D341Med (cell line): ENCODE data around the gene ASIC2.

Experiments used
- DNase-seq: peaks from one replicate; pipeline ENCODE4 v3.0.0; 2012; ENCODE audit warnings: low spot score

The ASIC2 gene

DNA sequence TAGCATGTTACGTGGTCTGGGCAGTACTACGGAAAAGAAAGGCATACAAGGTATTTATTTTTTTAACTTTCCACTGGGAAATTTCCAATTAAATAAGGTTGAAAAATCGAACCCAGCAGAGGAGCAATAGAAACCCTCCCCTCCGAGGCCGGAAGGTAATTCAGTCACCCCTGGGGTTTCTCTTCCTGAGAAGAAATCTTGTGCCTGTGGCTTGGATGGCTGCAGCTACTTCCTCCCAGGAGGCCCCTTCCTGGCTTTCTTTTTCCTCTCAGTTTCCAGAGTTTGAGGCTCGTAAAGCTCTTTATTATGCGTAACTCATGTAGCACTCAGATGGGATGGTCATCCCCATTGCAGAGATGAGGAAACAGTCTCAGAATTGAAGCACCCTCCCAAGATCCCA, 140.3 kb downstream of the ASIC2 start:
- no peak for DNase-seq

DNA sequence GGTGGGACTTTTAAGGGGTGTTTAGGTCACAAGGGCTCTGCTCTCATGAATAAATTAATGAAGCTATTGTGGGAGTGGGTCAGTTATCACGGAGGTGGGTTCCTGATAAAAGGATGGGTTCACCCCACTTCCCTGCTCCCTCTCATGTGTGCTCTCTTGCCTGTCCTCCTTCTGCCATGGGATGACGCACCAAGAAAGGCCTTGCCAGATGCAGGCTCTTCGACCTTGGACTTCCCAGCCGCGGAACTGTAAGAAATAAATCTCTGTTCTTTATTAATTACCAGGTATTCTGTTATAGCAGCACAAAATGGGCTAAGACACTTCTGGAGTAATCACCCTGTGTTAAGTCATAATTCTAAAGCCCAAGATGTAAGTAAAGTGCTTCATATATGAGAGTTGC, 141.5 kb downstream of the ASIC2 start:
- no peak for DNase-seq

DNA sequence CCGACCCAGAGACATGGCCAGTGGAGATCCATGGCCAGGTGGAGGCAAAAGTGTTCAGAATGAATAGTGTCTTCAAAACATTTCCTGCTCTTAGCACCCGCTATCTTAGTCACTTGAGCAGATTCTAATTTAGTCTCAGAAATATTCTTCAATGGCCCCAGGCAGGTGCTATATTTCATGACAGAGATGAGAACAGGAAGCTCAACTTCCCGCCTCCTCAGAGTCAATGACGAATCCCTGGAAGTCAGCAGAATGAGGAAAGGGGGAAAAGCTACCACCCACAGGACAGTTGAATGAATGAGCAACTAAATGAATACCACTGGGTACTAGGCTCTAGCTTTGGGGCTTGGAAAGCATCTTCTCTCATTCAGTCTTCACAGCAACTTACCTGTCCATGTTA, 147.2 kb downstream of the ASIC2 start:
- no peak for DNase-seq

DNA sequence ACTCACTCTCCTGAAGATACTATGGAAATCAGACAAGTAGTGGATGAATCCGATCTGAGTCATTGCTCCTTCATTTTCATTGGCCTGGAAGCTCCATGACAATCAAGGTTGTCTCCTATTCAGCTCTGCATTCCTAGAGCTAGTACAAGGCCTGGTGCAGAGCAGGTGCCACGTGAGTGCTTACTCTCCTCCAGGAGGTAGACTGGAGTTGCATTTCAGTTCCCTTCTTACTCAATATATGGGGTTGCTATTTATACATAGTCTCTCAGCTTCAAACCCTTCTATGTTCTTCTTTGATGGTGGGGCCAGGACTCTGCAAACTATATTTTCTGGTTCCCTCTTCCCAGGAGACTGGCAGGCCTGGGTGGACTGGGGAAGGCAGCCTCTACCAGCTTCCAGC, 148.3 kb downstream of the ASIC2 start:
- DNase-seq: no peak

DNA sequence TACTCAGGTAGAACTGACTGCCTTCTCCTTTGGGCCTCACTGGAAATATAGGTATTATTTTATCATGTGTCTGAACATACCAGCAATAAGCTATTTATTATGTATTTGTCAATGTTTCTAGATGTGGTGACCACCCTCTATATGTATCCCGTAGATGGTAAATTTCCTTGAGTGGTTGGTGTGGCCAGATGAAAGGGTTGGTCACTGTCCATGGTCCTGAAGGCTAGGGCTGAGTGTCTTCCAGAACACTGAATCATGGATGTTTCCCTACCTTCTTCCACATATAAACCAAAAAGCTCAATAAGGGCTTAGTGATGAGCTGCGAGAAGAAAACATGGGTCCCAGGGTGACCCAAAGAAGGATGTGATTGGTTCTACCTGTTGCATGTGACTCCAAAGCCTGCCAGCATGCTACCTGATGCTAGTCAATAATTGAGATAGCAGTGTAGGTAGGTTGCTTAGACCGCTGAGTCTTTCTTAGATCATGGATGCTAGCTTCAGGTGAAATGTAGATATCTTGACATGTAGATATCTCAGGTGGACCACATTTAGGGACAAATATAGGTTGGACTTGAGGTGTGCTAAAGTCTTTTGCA, 150.3 kb downstream of the ASIC2 start:
- DNase-seq: no peak

DNA sequence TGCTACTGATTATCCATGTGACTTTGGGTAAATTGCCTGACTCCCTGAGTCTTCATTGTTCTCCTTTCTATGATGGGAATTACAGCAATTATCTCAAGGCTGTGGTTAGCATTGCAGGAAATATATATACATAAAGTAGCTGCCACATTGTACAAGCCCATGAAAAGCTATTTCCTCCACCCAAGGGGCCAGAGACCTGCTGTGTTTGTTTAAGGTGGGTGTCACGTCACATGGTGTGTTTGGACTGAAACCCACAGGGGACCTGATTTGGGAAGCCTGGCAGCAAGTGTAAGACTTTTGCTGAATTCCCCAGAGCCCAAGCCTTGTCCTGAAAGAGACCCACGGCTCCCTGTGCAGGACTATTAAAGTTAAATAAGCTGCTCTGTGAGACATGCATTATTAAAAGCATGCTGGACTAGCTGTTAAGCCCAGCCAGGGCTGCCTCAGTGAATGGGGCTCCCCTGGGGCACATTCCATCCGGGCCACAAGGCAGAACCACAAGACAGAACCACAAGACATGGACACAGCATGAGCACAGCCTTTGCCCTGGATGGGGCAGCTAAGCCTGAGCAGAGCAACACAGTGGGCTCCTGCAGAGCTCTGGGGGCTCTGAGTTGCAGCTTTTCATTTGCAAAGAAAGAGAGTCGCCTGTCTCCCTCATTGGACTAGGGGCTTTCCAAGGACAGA, 152.5 kb downstream of the ASIC2 start:
- no peak for DNase-seq

DNA sequence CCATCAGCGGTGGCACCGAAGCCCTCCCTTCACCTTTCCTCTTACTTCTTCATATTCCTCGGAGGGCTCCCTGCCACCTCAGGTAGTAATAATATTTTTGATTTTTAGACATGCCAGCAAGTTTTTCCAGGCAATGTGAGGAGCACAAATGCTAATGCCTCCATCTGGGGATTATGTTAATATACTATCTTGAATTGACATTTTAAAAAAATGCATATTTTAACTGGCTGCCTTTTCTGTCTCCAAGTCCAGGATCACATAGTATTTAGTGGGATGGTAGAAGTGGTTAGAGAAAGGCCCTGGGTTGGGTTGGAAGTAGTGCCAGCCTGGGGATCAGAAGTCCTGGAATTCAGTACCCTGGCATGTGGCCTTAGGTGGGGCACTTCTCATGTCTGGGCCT, 154.5 kb downstream of the ASIC2 start:
- DNase-seq: no peak

DNA sequence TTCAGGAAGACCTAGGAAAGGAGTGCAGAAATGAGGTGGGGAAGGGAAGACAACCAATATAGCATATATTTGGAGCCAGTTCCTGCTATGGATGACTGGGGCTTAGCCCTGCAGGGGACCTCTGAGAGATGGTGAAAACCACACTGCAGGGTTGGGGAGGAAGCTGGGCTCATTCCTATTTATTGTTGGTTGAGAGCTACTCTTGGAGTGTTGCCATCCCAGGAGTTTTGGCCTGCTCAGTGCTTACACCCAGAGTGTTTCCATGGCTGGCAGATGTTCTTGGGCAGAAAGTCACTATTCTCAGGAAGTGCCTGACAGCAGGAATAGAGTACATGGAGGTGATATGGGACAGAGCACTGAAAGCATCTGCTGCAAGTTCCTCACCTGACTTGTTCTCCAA, 155.7 kb downstream of the ASIC2 start:
- DNase-seq: no peak

DNA sequence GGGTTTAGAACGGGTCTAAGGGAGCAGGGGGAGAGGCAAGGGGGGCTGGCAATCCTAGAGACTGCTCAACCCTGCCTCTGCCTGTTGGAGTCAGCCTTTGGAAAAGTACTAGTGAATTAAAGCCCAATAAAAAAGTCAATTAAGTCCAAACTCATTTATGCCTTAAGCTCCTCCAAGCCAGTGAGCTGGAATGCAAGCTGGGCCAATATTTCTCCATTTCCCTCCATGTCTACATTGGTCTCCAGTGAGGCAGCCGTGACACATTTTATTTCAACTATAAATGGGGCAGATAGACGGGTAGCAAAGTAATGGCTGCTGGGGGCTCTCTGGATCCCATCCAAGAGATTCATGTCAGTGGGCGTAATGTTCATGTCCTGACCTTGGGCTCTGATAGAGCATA, 157.4 kb downstream of the ASIC2 start:
- DNase-seq: no peak

DNA sequence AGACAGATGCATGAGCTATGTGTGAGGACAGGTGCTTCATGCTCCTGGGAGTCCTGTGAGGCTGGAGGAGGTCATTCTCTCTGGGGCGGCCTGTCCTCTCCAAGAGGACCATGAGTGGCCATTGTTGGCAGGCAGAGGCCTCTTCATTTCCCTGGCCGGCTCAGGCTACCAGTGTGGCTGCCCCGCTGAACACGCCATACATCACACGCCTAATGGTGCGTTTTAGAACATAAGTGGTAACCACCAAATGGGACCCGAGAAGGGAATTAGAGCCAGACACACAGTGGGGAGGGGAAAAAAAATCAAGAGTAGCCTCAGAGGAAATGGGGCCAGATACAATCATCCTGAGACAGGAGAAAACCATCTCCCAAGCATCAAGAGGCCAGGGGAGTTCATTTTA, 161.5 kb downstream of the ASIC2 start:
- DNase-seq: no peak

DNA sequence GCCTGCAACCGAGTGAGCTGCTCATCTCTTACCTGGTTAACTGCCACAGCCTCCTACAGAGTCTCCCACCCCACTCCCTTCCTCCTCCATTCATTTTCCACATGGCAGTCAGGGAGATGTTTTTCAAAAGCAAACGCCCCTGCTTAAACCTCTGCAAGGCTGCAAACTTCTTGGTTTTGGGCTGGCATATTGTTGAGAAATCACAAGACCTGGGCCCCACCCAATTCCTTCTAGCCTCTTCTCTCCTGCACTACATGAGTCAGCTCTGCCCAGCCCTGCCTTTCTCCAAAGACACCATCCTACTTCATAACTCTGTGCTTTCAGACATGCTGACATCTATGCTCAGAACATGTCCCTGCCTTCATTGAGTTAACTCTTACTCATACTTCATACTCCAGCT, 165.4 kb downstream of the ASIC2 start:
- no peak for DNase-seq

DNA sequence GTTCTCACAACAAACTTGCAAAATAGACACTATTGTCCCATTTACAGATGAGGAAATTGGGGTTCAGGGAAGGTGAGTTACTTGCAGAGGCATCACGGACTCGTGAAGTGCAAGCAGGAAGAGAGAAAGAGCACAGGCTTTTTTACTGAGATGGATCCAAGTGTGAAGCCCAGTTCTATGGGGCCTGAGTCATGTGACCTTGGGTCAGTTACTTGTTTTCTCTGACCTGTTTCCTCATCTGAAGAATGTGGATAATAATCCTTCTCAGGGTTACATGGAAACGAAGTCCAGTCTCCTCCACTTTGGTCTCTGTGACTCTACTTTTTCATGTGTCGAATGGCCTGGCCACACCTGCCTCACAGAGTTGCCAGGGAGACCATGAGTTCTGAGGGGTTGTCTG, 167.0 kb downstream of the ASIC2 start:
- no peak for DNase-seq

DNA sequence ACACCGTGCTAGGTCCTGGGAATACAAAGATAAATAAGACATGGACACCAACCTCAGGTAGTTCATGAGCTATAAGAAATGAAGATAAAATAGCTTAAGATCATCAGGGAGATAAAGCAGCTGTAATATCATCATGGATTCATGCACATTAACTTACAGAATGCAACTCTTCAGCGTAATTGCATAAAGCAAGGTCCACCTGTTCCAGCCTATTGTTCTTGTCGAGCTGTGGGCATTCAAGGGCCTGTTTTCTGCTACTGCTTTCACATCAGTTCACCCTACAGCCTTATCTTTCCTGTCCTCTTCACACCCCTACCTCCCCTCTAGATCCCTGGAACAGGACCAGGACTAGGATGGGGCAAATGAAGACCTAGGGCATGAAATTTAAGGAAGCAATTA, 167.5 kb downstream of the ASIC2 start:
- no peak for DNase-seq

DNA sequence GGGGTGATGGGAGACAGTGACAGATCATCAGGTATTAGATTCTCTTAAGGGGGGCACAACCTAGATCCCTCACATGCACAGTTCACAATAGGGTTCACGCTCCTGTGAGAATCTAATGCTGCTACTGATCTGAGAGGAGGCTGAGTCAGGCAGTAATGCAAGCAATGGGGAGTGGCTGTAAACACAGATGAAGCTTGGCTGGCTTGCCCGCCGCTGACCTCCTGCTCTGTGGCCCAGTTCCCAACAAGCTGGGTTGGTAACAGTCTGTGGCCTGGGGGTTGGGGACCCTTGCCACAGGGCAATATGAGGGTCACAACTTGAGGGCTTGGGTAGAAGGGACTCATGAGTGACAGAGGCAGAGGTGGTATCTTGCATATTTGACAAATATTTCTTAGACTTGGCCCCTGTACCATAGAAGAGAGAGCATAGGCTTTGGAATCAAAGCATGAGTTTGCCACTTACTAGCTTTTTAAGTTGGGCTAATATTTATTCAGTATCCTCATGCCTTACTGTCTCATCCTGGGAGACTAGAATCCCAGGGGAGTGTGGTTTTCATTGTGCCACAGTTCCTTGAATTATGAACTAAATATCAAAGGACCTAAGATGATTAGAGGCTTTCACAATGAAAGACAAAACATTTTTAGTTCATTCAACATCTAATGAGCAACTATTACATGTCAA, 168.1 kb downstream of the ASIC2 start:
- DNase-seq: no peak

DNA sequence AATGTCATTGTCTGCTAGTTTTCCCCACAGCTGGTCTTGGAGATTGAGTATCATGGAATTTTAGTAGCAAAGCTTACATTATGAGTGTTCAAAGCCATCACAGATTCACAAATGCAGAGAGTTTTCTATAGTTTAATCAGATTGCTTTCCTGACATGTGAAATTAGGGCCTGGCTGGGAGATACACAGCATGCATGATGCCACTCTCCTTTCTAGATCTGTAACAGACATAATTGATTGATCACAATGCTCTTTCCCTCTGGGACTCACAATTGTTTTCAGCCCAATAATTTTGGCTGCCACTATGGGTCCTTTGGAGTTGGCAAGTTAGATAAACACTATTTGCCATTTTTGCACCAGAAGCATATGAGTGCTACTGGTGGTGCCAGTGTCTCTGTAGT, 168.9 kb downstream of the ASIC2 start:
- no peak for DNase-seq

DNA sequence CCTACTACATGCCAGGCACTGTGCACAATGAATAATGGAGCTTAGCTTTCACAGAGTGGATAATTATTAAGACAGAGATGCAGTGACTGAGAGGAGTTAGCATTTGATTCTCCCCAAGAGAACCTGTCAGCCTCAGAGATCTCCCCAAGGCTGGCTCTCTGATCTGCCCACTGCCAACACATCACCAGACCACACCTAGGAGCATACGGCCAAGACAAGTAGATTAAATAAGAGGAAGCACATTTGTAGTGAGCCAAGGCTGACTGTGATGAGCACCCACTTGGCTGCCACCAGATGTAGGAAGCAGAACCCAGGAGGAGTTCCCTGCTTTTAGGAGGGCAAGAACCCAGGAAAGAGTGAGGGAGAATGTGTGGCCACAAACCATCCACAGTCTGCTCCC, 171.3 kb downstream of the ASIC2 start:
- DNase-seq: no peak

DNA sequence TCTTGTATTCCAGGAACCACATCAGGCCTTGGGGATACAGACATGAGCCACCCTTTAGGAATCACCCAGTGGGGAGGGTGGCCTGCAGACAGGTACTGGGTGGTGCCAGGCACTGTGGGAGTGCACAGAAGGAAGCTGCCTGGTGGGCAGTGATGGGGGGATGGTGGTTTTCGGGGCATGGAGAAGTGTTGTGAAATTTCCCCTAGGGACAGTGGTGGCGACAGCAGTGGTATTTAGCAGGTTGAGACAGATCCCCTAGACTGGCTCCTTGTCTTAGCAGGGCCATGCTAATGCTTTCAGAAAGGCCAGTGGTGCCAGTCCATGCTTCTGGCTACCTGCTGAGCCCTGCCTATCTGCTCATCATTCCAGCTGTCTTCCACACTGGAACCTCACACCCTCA, 171.8 kb downstream of the ASIC2 start:
- no peak for DNase-seq

DNA sequence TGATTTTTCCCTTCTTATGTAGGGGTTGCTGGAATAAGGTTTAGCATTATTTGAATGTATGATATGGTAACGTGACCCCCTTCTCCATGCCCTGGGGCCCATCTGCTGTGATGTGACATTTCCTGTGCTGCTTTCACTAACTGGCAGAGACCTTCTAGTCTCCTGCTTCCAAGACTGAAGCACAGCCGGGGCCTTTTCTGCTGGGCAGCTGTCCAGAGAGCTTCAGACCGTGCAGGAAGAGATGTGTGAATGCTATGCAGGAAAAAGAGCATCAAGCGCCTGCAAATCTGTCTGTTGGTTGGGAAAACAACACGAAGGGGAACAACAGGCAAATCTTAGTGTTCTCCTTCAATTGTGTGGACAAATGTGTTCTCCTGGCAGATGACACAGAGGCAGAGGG, 173.0 kb downstream of the ASIC2 start:
- DNase-seq: no peak

DNA sequence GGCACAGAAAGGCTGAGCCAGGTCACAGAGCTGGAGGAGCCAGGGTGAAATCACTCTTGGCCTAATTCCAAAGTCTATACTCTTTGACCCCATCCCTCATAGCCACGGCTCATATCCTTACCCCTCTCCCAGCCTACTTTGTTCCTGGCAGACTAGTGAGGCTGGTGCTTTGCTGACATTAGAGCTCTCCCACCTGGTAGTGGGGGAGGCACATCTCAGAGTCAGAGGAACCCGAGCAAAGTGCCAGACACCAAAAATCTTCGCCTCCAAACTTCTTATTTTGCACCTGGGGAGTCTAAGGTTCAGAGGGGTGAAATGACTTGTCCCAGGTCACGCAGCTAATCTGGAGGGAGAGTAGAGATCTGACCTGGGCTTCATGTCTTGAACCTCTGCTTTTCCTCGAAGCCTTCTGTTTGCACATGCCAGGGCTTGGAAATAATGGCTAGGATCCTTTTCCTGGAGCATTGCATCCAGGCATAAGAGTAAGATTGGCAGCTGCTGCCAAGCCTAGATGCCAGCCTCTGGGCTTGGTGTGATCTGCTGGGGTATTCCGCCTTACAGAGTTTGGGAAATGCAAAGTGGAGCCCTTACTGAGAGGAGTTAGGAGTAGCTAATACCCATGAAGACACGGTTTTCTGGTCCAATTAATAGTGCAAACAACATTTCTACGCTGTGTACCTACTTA, 174.6 kb downstream of the ASIC2 start:
- no peak for DNase-seq

DNA sequence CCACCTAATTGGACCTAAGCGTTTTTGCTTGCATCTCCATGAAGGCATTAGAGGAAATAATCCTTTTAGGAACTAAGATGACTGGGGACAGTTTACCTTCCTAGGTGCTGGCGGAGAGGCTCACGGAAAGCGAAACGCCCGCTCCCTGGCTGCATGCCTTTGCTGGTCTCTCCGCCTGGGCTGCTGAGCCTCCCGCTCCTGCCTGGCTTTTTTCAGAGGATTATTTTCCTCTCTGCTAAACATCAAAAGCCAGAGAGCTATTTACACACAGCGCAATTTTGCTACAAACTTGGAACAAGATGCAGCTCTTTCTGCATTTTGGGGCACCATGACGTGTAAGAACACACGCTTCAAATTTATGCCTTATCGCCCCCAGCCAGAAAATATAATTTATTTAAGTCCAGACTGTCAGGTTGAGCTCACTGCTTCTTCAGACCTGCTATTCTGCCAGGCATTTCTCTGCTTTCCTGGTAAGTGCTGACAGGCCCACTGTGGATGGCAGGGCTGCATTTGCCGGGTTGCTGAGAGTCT, 177.0 kb downstream of the ASIC2 start:
- DNase-seq: no peak

DNA sequence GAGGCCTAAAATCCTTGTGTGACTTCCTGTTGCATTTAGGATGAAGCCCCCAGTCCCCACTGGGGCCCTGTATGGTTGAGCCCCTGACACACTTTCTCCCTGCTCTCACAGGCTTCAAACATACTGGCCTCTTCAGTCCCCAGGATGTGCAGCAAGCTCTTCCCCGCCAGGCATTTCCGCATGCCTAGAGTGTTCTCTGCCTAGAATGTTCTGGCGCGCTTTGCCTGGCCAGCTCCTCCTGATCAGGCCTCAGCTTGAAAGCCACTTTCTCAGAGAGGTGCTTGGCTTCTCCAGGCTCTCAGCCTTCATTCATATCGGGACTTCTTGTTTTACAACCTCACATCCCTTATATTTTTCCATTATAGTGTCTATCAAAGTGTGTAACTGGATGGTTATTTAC, 177.7 kb downstream of the ASIC2 start:
- no peak for DNase-seq

DNA sequence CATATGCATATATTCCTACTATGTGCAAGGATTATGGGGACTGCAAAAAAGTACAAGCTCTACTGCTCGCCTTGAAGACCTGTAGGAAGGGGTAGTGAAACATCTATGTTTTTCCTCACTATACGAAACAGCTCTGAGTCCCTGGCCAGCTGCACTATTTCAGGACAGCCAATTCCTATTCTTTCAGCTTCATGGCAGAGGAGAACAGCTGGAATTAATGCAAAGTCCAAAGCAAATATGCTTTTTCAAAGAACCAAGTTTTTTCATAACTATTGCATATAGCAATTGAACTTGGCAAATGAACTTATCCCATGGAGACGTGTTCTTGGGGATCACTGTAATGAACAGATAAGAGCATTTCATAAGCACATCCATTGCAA, 179.1 kb downstream of the ASIC2 start:
- DNase-seq: no peak
